Middle frontal gyrus (tissue), 1 donor: ENCODE results near the gene MBL2.

Source experiments
- DNase-seq: peaks from one replicate; pipeline ENCODE4 v3.0.0-alpha.2; 2015; ENCODE audit warnings: low spot score; ENCODE audit errors: extremely low spot score

MBL2 gene

DNA sequence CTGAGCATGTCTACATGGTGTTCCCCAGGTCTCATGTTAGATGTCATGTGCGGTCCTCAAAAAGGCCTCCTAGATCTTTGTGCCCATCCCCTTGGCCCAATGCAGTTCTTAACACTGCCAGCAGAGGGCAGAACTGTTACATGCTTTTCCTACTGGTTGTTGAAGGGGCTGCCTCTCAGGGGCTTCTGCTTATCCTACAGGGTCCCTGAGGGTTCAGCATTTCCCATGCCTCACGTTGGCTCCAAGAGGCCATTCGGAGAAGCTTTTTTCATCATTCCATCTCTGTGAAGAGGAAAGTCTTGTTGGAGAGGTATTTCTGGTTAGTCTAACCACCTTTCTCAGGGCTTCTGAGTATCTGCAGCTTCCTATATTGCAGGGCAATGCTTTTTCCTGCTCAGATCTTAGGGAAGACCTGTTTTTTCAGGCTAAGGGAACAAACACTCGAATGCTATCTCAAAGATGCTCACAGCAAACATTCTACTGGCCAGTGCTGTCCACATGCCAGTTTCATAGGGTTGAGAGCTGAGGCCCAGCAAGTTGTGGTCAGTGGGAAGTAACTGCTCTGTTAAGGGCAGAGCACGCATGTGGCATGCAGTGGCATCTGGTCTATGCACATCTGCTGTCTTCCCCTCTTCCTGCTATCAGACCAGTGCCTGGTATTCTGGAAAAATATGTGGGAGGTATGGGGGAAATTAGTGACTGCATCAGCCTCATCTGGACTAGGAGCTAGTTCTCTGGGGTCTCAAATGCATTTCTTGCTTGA lies 31.5 kb downstream of the MBL2 start:
- DNase-seq: no peak

GRCh38 chr10:52740155-52740549 lies 32.4 kb downstream of the MBL2 start:
- no peak for DNase-seq

- DNase-seq: no peak
Observed at GRCh38 chr10:52739380-52740154, 33.0 kb downstream of the MBL2 start.

- no peak for DNase-seq
Observed at GRCh38 chr10:52738951-52739350, 33.6 kb downstream of the MBL2 start.

DNA sequence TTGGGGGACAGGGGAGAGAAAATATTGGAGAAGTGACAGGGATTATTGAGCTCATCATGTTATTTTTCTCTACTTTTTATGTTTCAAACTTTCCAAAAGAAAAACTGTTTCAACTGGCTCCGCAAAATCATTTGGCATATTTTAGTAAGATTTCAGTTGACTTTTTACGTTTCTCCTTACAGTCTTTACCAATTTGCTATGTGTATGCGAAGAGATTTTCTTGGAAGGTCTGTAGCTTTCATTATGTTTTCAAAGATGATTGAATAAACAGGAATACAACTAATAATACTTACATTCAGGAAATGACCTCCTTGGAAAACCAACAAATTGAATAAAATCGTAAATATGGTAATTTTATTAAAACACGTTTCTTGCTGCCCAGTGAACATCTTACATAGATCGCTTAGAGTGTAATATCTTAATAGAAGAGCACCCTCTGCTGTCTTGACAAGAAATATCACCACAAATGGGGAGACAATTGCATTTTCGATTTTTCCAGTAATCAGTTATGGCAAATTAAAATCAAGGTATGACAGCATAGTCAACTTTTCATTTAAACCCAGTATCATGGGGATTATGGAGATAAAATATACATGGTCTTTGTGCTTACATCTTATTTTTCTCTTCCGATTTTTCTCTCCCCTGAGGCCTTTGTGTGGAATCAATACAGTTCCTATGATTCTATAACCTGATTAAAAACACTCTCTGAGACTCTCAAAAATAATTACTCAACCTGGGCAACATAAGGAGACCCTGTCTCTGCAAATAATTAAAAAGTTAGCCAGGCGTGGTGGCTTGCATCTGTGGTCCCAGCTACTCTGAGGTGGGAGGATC lies 43.1 kb downstream of the MBL2 start:
- DNase-seq: peak; percentile 9

GRCh38 chr10:52720018-52720417 lies 52.6 kb downstream of the MBL2 start:
- DNase-seq: no peak
